NCI-H146 treated with DMSO at 0.1 percent for 48 hours (cell line): ENCODE data around the gene LRRC26.
A peak's percentile ranks its signal among the peaks of the same experiment; 100 is the strongest.

Experiments used
- DNase-seq: peaks from one replicate; lab custom pipeline; 2025; ENCODE audit not compliant: unreplicated experiment; lab: John Stamatoyannopoulos, UW

Gene LRRC26

DNA sequence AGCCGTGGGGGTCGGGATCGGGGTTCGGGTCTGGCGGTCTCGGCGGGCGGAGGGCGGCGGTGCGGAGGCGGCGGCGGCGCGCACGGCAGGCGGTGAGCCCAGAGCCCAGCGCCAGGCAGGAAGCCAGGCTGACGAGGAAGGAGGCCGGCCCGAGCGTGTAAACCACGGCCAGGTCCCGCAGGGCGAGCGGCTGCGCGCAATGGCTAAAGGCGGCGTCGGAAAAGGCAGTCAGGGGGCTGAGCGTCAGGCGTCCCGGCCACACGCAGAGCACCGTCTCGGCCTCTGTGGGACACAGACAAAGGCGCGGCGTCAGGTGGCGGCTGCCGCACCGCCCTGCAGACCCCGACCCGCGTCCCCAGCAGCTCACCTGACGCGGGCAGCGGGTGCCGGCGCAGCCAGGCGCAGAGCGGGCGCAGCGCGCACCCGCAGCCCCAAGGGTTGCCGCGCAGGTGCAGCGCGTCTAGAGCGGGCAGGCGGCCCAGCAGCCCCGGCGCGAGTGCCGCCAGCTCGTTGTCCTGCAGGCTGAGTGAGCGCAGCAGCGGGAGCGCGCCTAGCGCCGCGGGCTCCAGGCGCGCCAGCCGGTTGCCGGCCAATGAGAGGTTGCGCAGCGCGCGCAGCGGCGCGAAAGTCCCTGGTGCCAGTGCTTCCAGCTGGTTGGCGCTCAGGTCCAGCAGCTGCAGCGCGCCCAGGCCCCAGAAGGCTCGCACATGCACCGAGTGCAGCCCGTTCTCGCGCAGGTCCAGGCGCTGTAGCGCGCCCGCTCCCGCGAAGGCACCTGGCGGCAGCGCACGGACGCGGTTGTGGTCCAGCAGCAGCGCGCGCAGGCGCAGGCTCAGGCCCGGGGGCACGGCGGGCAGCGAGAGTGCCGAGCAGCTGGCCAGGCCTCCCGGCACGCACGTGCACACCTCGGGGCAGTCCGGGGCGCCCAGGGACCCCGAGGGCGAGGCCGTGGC lies 671 bp downstream of the LRRC26 start:
- DNase-seq: peak; percentile 63

DNA sequence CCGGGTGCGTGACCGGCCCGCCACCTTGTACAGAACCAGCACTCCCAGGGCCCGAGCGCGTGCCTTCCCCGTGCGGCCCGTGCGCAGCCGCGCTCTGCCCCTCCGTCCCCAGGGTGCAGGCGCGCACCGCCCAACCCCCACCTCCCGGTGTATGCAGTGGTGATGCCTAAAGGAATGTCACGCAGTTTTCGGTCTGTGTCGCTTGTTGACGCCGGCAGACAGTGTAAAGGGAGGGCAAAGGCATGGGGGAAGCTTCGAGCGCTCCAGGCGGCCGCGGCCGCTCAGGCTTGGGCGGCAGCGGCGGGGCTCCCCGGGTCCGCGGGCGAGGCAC lies 1.3 kb downstream of the LRRC26 start:
- DNase-seq: no peak

DNA sequence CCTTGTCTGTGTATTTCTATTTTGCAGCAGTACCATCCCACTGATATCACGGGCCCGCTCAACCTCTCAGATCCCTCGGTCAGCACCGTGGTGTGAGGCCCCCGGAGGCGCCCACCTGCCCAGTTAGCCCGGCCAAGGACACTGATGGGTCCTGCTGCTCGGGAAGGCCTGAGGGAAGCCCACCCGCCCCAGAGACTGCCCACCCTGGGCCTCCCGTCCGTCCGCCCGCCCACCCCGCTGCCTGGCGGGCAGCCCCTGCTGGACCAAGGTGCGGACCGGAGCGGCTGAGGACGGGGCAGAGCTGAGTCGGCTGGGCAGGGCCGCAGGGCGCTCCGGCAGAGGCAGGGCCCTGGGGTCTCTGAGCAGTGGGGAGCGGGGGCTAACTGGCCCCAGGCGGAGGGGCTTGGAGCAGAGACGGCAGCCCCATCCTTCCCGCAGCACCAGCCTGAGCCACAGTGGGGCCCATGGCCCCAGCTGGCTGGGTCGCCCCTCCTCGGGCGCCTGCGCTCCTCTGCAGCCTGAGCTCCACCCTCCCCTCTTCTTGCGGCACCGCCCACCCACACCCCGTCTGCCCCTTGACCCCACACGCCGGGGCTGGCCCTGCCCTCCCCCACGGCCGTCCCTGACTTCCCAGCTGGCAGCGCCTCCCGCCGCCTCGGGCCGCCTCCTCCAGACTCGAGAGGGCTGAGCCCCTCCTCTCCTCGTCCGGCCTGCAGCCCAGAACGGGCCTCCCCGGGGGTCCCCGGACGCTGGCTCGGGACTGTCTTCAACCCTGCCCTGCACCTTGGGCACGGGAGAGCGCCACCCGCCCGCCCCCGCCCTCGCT lies 1.9 kb downstream of the LRRC26 start:
- peak; percentile 29 for DNase-seq

DNA sequence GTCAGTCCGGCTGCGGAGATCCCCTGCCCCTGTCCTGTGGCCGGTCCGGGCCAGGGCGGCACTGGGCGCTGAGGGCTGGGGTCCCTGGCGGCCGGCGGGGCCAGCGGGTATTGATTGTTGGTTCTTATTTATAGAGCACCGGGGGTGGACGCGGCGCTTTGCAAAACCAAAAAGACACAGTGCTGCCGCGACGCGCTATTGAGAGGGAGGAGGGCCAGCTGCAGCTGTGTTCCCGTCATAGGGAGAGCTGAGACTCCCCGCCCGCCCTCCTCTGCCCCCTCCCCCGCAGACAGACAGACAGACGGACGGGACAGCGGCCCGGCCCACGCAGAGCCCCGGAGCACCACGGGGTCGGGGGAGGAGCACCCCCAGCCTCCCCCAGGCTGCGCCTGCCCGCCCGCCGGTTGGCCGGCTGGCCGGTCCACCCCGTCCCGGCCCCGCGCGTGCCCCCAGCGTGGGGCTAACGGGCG lies 2.5 kb downstream of the LRRC26 start:
- DNase-seq: no peak

DNA sequence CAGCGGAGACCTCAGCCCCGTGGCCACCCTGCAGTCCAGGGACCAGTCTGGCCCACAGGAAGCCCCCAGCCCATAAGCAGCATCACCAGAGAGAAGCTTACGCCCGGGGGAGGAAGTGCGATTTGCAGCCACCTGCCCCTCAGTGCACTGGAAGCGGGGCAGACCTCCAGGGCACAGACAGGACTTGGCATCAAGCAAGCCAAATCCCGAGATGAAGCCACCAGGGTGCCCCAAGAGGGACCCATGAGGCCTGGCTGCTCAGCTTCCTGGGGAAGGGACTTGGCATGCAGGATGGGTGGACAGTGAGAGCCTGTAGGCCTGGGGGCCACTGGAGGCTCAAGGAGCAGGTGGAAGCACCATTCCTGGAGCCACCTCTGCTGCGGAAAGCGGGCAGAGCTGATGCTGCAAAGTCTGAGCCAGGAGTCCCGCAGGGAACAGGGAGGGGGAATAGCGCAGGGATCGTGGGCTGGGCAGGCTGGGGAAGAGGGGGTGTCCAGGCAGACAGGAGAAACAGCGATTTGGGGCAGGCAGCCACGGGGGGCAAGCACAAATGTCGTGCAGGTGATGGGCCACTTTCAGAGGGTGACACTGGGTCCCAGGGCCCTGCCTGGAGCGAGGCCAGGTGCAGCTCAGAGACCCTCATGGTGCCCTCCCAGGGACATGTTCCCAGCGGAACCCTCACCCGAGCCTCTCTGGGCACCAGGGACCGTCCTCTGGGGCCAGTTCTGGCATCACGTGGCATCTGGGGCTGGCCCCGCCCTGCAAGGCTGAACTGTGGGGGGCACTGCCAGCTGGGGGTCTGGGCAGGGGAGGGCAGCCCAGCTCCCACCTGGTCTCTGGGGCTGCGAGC lies 3.2 kb downstream of the LRRC26 start:
- no peak for DNase-seq

DNA sequence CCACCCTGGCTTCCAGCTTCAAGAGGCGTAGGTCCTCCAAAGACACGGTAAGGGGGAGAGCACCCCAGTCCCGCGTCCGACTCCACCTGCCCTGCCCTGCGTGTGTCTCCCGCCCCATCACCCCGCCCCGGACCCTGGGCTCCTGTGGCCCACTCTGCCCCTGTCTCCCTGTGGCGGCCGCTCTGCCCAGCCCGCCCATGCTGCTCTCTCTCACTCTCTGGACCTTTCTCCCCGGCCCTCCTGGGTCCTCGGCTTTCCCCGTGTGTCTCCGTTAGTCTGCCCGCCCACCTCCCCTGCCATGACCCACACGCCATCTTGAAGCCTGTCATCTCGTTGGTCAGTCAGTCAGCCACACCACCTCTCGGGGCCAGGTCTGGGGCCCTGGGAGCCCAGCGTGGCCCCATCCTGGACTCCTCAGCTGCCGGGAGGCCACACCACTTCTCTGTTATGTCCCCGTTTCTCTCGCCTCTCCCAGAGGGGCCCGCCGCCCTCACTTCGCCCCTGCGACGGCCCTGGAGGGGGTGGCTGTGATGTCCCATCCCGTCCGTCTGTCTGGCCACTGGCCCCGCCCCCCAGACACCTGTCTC lies 4.5 kb downstream of the LRRC26 start:
- no peak for DNase-seq

DNA sequence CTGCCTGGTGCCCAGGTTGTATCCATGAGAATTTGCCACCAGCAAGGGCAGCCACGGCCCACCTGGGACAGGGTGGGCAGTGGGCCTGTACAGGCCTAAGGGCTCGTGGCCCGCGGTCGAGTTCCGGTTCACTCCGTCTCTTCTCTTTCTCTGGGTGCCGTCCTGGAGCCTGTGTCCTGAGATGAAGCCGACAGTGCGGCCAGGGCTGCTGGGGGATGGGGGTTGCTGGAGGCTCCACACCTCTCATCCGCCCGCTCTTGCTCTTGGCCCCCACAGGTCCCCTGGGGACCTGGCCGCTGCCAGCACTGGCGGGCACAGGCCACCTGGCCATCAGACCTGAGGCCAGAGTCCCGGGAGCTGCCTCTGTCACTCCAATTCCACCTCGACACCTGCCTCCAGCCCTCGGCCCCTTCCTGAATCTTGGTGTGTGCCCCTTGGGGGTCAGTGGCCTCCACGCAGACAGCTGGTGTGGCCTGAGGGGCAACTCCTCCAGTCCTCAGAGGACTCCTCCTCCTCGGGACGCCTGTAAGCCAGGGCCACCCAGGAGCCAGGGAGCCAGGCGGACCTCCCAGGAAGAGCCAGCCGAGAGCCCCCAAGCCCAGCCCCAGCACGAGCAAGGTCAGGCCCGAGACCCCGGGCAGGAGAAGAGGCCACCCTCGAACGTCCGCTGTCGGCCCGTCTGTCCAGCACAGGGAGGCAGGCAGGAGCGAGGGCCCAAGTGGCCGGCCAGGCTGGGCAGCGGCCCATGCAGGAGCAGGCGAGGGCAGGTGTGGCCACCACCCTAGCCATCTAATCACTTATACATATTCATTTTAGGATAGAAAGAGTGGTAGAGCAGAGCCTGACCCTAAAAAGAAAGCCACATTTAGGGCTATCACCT lies 5.2 kb downstream of the LRRC26 start:
- DNase-seq: no peak

DNA sequence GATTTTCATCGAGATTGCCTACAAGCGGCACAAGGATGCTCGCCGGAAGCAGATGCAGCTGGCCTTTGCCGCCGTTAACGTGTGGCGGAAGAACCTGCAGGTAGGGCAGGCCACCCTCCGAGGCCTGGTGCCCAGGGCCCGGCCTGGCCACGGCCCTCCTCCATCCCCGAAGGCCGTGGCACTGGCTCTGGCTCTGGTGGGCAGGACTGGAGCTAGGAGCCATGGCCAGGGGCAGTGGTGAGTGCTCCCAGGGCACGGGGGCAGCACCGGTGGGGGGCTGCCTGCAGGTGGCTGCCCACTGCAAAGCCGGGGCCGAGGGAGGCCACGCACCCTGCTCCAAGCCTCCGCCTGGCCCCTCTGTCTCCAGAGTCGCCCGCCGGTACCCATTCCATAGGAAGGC lies 6.0 kb downstream of the LRRC26 start:
- DNase-seq: no peak

DNA sequence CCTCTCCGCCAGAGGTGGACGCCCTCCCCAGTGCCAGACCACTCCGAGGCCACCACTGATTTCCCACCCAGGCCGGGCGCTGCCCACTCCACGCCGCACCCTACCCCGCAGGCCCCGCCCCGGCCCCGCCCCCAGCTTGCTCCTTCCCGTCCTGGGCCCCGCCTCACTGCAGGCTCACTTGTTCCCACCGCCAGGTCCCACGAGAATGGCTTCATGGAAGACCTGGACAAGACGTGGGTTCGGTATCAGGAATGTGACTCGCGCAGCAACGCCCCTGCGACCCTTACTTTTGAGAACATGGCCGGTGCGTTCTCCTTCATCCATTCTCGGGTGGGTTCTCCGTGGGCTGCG lies 6.5 kb downstream of the LRRC26 start:
- DNase-seq: no peak

DNA sequence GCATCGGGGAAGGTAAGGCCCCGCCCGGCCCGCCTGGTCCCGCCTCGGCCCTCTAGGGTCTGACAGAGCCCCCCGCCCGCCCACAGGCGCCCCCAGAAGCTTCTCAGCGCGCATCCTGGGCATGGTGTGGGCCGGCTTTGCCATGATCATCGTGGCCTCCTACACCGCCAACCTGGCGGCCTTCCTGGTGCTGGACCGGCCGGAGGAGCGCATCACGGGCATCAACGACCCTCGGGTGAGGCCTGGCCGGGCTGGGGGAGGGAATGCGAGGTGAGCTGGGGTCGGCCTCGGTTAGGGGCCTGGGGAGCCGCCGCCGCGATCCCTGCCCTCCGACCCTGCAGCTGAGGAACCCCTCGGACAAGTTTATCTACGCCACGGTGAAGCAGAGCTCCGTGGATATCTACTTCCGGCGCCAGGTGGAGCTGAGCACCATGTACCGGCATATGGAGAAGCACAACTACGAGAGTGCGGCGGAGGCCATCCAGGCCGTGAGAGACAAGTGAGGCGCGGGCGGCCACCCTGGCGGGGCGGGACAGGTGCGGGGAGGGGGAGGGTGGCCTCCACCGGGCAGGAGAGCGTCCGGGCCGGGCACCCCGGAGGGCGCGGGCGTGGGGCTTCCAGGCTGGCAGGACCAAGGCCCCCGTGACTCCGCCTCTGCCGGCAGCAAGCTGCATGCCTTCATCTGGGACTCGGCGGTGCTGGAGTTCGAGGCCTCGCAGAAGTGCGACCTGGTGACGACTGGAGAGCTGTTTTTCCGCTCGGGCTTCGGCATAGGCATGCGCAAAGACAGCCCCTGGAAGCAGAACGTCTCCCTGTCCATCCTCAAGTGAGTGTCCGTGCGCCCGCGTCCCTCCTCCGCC lies 7.1 kb downstream of the LRRC26 start:
- no peak for DNase-seq

DNA sequence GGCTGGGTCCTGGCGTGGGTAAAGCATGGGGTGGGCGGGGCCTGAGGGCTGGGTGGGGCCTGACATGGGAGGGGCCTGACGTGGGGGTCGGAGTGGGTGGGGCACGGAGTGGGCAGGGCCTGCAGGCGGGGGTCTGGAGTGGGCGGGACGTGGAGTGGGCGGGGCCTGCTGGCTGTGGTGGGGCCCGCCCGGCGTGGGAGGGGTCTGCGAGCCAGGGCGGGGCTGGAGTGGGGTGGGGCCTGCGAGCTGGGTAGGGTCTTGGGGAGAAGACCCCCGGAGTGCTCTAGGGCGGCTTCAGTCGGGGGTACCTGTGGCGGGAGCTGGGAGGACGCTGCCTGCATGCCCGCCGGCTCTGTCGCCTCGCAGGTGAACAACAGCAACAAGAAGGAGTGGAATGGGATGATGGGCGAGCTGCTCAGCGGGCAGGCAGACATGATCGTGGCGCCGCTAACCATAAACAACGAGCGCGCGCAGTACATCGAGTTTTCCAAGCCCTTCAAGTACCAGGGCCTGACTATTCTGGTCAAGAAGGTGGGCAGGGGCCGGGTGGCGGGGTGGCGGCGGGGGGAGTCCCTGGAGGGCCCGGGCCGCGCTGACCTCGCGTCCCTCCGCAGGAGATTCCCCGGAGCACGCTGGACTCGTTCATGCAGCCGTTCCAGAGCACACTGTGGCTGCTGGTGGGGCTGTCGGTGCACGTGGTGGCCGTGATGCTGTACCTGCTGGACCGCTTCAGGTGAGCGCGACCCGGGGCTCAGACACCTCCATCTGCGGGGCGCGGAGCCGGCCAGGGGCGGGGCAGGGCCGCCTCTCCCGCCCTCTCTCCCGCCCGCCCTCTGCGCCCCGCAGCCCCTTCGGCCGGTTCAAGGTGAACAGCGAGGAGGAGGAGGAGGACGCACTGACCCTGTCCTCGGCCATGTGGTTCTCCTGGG lies 8.0 kb downstream of the LRRC26 start:
- peak; percentile 46 for DNase-seq

DNA sequence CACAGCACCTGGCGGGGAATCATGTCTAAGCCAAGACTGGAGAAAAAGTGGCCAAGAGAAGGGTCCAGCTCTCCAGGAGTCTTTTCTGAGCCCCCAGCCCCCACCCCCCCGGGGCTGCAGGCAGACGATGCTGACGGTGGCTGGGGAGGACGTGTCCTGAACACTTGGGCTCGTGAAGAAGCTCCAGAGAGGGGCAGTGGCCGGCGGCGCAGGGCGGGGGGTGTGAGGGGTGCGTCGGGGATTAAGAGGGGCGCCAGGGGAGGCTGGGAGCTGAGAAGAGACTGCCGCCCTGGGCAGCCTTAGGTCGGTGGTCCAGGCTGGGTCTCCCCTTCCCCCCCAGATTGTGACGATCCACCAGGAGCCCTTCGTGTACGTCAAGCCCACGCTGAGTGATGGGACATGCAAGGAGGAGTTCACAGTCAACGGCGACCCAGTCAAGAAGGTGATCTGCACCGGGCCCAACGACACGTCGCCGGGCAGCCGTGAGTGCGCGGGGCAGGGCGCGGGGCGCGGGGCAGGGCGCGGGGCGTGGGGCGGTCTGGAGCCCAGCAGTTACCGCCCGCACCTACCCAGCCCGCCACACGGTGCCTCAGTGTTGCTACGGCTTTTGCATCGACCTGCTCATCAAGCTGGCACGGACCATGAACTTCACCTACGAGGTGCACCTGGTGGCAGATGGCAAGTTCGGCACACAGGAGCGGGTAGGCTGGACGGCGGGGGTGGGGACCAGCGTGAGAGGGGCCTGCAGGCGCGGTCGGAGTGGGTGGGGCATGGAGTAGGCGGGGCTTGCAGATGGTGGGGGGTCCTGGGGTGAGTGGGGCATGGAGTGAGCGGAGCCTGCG lies 8.9 kb downstream of the LRRC26 start:
- DNase-seq: no peak

DNA sequence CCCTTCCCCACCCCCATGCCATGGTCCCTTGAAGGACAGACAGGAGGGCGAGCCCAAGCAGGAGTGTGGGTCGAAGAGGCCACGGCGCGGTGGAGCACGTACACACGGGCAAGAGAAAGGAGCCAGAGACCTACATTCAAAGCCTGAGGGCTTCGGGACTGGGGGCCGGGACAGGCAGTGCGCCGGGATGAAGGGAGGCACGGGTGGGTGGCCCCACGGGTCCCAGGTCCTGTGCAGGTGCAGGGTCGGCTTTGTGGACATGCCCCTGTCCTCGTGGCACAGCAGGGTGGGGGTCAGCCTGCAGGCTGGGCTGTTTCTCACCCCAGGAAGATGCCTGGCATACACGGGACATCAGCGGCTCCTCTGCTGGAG lies 9.8 kb downstream of the LRRC26 start:
- DNase-seq: no peak

DNA sequence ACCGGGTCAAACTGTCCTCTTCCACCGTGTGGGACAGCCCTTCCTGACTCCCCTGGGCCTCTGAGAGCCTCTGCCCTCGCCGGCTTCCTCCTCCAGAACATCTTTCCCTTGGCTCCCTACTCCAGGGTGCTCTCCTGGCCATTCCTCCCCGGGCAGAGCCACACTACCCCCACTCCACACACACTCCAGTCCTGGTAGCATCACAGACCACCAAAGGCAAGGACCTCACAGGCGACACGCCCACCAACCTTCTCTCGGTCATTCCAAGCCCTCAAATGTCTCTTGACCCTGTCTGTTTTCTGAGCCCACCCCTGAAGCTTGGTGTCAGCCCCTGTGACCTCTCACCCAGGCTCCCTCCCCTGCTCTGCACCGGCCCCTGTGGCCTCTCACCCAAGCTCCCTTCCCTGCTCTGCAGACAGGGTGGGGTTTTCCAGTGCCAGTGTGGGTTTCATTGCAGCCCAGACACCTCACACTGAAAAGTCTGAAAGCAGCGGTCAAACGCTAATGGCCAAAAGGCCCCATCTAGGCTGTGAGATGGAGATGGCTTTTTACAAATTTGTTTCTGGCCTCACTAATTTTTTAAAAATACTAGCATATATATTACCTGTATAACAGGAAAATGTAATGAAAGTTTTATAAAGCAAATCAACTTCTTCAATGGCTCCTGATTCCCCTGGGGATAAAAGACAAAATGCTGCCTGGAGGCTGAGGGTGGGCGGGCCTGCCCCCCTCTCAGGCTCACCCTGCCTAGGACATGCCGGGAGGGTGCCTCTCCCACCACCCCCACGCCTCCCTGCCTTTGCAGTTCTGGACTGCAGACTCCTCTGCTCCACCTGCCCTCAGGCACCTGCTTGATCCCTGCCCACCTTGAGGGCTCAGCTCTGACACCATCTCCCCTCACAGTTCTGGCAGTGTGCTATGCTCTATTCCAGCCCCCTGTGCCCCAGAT lies 10.5 kb downstream of the LRRC26 start:
- no peak for DNase-seq

DNA sequence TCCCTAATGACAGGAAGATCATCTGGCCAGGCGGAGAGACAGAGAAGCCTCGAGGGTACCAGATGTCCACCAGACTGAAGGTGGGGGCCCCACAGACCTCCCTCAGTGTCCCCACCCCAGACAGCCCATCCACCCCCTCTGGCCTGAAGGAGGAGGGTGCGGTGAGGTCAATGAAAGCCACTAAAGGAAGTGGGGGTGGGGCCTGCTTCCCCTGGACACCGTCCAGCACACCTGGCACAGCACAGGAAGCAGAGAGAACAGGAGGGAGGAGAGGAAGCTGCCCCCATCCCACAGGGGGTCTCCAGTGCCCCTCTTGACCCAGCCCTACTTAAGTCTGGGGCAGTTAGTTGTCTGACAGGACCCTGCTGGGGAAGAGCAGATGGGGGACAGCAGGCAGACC lies 11.2 kb downstream of the LRRC26 start:
- no peak for DNase-seq
